ENCODE results near the gene ARSJ. TPM values are rescaled to one million over a fixed set of nuclear protein-coding genes. Genes with fewer than 3 reads are reported as not detected.

ARSJ gene
- total RNA-seq, 4 donors from 2014 or later = 1.0 to 3.3 (median 1.4) TPM

- H3K4me3 ChIP-seq = no peak overlapping the region
- no peaks in the 10 kb centered on the region for H3K36me3 ChIP-seq
- no peak for DNase-seq
- peaks cover 0 to 11% (median 0%) of the 10 kb centered on the region in 4 donors for H3K4me1 ChIP-seq
- TF ChIP-seq CTCF (IDR thresholded peaks at IDR 0.05) (no peak), POLR2A (IDR thresholded peaks at IDR 0.05) (no peak)
- no peaks in the 10 kb centered on the region for H3K27me3 ChIP-seq
- H3K9me3 ChIP-seq = no peaks in the 10 kb centered on the region
- no peak overlapping the region for H3K27ac ChIP-seq
Observed at GRCh38 chr4:113905301-113905700, 74.1 kb downstream of the ARSJ start.

GRCh38 chr4:113904877-113905276 is 74.6 kb downstream of the ARSJ start:
- H3K4me1 ChIP-seq = peaks cover 0 to 11% (median 0%) of the 10 kb centered on the region in 4 donors
- no peaks in the 10 kb centered on the region for H3K36me3 ChIP-seq
- H3K27me3 ChIP-seq = no peaks in the 10 kb centered on the region
- no peak for DNase-seq
- H3K27ac ChIP-seq = no peak overlapping the region
- TF ChIP-seq POLR2A (IDR thresholded peaks at IDR 0.05) = no peak
- no peak for TF ChIP-seq CTCF (IDR thresholded peaks at IDR 0.05)
- no peaks in the 10 kb centered on the region for H3K9me3 ChIP-seq
- H3K4me3 ChIP-seq = no peak overlapping the region

- H3K4me1 ChIP-seq = peaks cover 0 to 11% (median 0%) of the 10 kb centered on the region in 4 donors
- no peaks in the 10 kb centered on the region for H3K27me3 ChIP-seq
- peak; percentile 41 to 81 (median 64) for DNase-seq
- H3K9me3 ChIP-seq = no peaks in the 10 kb centered on the region
- TF ChIP-seq CTCF (IDR thresholded peaks at IDR 0.05) (peak in 4 of 6 experiments; percentile 36 to 73 (median 67)), POLR2A (IDR thresholded peaks at IDR 0.05) (no peak)
- peak overlapping the region in 1 of 4 donors; percentile 20 for H3K4me3 ChIP-seq
- H3K36me3 ChIP-seq = no peaks in the 10 kb centered on the region
- H3K27ac ChIP-seq = peak overlapping the region in 1 of 4 donors; percentile 34
Observed at GRCh38 chr4:113901994-113902787, 77.3 kb downstream of the ARSJ start.

- peaks cover 0 to 11% (median 0%) of the 10 kb centered on the region in 4 donors for H3K4me1 ChIP-seq
- no peak overlapping the region for H3K4me3 ChIP-seq
- H3K27me3 ChIP-seq = no peaks in the 10 kb centered on the region
- TF ChIP-seq POLR2A (IDR thresholded peaks at IDR 0.05) (no peak), CTCF (IDR thresholded peaks at IDR 0.05) (no peak)
- no peaks in the 10 kb centered on the region for H3K9me3 ChIP-seq
- peak overlapping the region in 2 of 4 donors; percentile 19 to 53 for H3K27ac ChIP-seq
- peak in 2 of 3 donors; percentile 38 to 69 for DNase-seq
- no peaks in the 10 kb centered on the region for H3K36me3 ChIP-seq
Observed at GRCh38 chr4:113899271-113900070, 80.0 kb downstream of the ARSJ start.

- no peaks in the 10 kb centered on the region for H3K9me3 ChIP-seq
- H3K27me3 ChIP-seq = no peaks in the 10 kb centered on the region
- H3K27ac ChIP-seq = no peak overlapping the region
- no peaks in the 10 kb centered on the region for H3K4me1 ChIP-seq
- no peak for DNase-seq
- no peak overlapping the region for H3K4me3 ChIP-seq
- peak in 3 of 6 experiments; percentile 22 to 30 (median 28) for TF ChIP-seq CTCF (IDR thresholded peaks at IDR 0.05)
- no peak for TF ChIP-seq POLR2A (IDR thresholded peaks at IDR 0.05)
- H3K36me3 ChIP-seq = no peaks in the 10 kb centered on the region
Observed at GRCh38 chr4:113893546-113893945, 85.9 kb downstream of the ARSJ start.

Measured in Peyer's patch (tissue), 4 donors.